NCI-H2227 treated with DMSO at 0.1 percent for 48 hours (cell line): ENCODE results near the gene SPPL2B.
A peak's percentile ranks its signal among the peaks of the same experiment; 100 is the strongest.
"Not testable (repeated sequence)": the region's sequence is repeated elsewhere in the genome, so short reads cannot be mapped to it uniquely, and the experiment has no call there.

ENCODE experiments used
- DNase-seq: peaks from one replicate; lab custom pipeline; 2025; lab: John Stamatoyannopoulos, UW

SPPL2B gene

DNA sequence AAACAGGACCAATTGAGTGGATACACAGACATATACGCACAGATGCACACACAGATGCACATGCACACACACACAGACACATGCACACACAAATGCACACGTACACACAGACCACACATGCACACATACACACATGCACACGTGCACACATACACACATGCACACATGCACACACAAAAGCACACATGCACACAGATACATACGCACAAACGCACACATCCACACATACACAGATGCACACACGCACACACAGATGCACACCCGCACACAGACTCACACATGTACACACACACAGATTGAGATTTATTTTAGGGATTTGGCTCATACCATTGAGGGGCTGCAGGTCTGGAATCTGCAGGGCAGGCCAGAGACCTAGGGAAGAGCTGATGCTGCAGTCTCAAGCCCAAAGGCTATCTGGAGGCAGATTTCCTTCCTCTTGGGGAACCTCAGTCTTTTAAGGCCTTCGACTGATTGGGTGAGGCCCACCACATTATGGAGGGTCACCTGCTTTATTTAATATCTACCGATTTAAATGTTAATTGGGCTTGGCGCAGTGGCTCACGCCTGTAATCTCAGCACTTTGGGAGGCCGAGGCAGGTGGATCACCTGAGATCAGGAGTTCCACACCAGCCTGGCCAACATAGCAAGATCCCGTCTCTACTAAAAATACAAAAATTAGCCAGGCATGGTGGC is 54.2 kb downstream of the SPPL2B start:
- DNase-seq, result no peak

DNA sequence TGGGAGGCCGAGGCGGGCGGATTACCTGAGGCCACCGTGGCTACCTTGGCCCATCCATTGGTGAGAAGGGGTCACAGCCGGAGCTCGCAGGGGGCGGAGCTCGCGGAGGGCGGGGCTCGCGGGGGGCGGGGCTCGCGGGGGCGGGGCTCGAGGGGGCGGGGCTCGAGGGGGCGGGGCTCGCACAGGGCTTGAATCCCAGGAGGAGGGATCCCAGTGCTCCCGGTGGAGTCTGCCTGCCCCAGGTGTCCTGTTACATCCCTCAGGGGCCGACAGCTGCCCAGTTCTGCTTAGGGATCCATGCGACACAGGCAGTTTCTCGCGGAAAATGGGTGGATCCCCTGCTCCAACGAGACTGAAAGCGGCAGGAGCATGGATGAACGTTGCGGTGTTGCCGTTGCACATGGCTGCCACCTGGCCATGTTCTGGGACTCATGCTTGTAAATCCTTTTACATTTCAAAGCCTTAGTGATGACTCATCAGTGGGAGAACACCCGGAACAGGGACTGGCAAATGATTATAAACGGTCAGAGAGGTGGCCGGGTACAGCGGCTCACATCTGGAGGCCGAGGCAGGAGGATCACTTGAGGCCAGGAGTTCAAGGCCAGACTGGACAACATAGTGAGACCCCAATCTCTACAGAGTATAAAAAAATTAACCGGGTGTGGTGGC is 56.7 kb downstream of the SPPL2B start:
- DNase-seq, result no peak

DNA sequence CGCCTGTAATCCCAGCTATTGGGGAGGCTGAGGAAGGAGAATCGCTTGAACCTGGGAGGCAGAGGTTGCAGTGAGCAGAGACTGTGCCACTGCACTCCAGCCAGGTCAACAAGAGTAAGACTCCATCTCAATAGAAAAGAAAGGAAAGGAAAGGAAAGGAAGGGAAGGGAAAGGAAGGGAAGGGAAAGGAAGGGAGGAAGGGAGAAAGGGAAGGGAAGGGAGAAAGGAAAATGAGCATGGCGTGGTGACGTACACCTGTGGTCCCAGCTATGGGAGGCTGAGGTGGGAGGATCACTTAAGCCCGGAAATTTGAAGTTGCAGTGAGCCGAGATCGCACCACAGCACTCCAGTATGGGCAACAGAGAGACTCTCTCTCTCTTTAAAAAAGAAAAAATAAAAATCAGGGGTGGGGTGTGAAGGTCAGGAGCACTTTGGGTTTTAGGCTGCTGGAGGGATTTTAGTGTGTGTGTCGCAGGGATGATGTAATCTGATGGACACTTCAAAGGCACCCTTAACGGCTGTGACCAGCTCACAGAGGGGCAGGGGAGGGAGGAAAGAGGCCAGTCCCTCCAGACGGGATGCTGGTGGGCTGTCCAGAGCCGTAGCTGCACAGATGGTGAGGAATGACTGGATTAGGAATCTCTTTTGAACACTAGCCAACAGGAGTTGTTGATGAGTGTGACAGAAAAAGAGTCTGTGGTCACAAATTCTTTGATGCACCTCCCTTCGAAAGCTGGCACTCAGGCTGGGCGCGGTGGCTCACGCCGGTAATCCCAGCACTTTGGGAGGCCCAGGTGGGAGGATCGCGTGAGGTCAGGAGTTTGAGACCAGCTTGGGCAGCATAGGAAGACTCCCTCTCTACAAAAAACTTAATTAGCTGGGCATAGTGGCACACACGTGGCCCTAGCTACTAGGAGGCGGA is 59.1 kb downstream of the SPPL2B start:
- no peak for DNase-seq

GRCh38 chr19:2389594-2389993 is 61.1 kb downstream of the SPPL2B start:
- no peak for DNase-seq

DNA sequence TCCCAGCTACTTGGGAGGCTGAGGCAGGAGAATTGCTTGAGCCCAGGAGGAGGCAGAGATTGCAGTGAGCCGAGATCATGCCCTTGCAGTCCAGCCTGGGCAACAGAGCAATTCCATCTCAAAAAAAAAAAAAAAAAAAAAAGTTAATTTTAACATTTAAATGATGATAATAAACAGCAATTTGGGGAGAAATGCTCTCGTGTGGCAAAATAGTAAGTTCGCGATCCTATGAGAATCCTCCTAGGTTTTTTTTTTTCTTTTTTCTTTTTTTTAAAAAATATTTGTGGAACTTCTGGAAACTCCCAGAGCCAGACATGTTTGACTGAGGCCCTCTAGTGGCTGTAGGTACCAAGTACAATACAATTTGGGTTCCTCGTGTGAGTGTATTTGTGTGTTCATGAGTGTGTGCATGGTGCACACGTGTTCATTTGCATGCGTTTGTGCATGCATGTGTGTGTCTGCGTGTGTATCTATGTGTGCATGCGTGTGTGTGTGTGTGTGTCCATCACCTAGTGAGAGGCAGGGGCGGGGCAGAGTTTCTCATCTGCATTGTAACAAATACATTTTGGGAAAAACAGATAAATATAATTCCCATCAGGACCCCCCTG is 62.7 kb downstream of the SPPL2B start:
- DNase-seq, result peak; percentile 36

- DNase-seq, result no peak
Observed at GRCh38 chr19:2392366-2392765, 63.9 kb downstream of the SPPL2B start.

DNA sequence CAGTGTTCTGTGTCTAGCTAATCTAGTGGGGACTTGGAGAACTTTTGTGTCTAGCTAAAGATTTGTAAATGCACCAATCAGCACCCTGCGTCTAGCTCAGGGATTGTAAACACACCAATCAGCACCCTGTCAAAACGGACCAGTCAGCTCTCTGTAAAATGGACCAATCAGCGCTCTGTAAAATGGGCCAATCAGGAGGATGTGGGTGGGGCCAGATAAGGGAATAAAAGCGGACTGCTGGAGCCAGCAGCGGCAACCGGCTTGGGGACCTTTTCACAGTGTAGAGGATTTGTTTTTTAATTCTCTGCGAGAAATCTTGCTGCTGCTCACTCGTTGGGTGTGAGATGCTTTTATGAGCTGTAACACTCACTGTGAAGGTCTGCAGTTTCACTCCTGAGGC is 64.4 kb downstream of the SPPL2B start:
- not testable (repeated sequence) for DNase-seq

DNA sequence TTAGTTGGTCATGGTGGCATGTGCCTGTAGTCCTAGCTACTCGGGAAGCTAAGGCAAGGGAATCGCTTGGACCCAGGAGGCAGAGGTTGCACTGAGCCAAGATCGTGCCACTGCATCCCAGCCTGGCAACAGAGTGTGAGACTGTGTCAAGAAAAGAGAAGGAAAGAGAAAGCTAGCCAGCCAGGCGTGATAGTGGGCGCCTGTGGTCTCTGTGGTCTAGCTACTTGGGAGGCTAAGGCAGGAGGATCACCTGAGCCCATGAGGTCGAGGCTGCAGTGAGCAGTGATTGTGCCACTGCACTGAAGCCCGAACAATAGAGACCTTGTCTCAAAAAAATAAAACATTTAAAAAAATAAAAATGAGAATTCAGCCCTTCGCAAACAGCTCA is 65.6 kb downstream of the SPPL2B start:
- no peak for DNase-seq

GRCh38 chr19:2394442-2395292 is 66.2 kb downstream of the SPPL2B start:
- DNase-seq, result no peak

GRCh38 chr19:2395293-2395829 is 66.9 kb downstream of the SPPL2B start:
- DNase-seq, result not testable (repeated sequence)

- DNase-seq, result not testable (repeated sequence)
Observed at GRCh38 chr19:2397173-2397572, 68.7 kb downstream of the SPPL2B start.

- DNase-seq, result no peak
Observed at GRCh38 chr19:2398735-2399305, 70.3 kb downstream of the SPPL2B start.

DNA sequence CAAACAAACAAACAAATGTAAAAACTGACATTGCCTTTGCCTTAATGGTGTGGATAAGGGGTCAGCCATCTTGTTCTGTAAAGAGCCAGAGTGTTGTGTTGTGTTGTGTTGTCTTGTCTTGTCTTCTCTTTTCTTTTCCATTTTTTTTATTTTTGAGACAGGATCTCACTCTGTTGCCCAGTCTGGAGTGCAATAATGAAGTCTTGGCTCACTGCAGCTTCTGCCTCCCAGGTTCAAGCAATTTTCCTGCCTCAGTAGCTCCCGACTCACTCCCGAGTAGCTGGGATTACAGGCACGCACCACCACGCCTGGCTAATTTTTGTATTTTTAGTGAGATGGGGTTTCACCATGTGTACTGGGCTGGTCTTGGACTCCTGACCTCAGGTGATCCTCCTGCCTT is 71.1 kb downstream of the SPPL2B start:
- DNase-seq, result no peak
